H1 (cell line): ENCODE data around the gene FAM50A. TPM values are rescaled to one million over a fixed set of nuclear protein-coding genes. Genes with fewer than 3 reads are reported as not detected.

Source experiments
- CTCF ChIA-PET: fragments of 300-600 bp; sonication (Branson Sonifier 250); formaldehyde crosslinking; loops from one replicate; lab custom pipeline; 2021; ENCODE audit not compliant: partially characterized antibody; lab: Charles Lee
- POLR2A ChIA-PET: fragments of 300-600 bp; sonication (Branson Sonifier 250); formaldehyde crosslinking; loops from one replicate; lab custom pipeline; 2021; ENCODE audit warnings: inconsistent platforms; ENCODE audit not compliant: partially characterized antibody; lab: Charles Lee
- DNase-seq, 2 experiments: peaks; one replicate each; pipeline versions ENCODE4 v3.0.0 to v3.0.0-alpha.2; 2010 to 2022; ENCODE audit warnings: low spot score in 2 of 2, low read depth in 1 of 2, mixed read lengths in 1 of 2
- FAIRE-seq: peaks from 2 replicates; lab custom pipeline; 2011; peaks lifted over from hg19 to GRCh38; lab: Jason Lieb, UNC
- H2AFZ ChIP-seq: 2 replicates; pipeline ENCODE4 v1.8.1; 2012; ENCODE audit warnings: low read length, inconsistent platforms
- H2AK5ac ChIP-seq: 2 replicates; pipeline ENCODE4 v1.6.1; 2013; ENCODE audit warnings: low read depth, low read length
- H2BK120ac ChIP-seq: replicated peaks from 2 replicates; pipeline ENCODE3; 2013; ENCODE audit warnings: low read depth, low read length, inconsistent platforms
- H2BK12ac ChIP-seq: 2 replicates; pipeline ENCODE4 v1.6.1; 2013; ENCODE audit warnings: low read depth, low read length
- H2BK15ac ChIP-seq: 2 replicates; pipeline ENCODE4 v1.6.1; 2013; ENCODE audit warnings: low read length
- H2BK20ac ChIP-seq: 2 replicates; pipeline ENCODE4 v1.6.1; 2013; ENCODE audit warnings: low read length
- H2BK5ac ChIP-seq: 2 replicates; pipeline ENCODE4 v1.6.1; 2013; ENCODE audit warnings: low read depth, low read length
- H3K14ac ChIP-seq: 2 replicates; pipeline ENCODE4 v1.6.1; 2013; ENCODE audit warnings: inconsistent platforms; ENCODE audit not compliant: insufficient read length
- H3K18ac ChIP-seq: 2 replicates; pipeline ENCODE4 v1.6.1; 2013; ENCODE audit warnings: low read length; ENCODE audit errors: extremely low read depth
- H3K23ac ChIP-seq: 2 replicates; pipeline ENCODE4 v1.6.1; 2013; ENCODE audit warnings: inconsistent platforms; ENCODE audit not compliant: insufficient read length
- H3K23me2 ChIP-seq: 2 replicates; pipeline ENCODE4 v1.6.1; 2013; ENCODE audit warnings: low read depth, low read length
- H3K27ac ChIP-seq: 2 replicates; pipeline ENCODE4 v1.6.1; 2011; ENCODE audit warnings: low read depth, low read length, inconsistent platforms
- H3K27me3 ChIP-seq, 4 experiments: replicated peaks in 1 of 4; 1 replicate in 1 of 4; 2 replicates in 3 of 4; pipeline versions ENCODE4 v1.6.1 to v1.8.1; 2011 to 2013; ENCODE audit warnings: low read length in 3 of 4, mild to moderate bottlenecking in 3 of 4, inconsistent platforms in 2 of 4, mixed read lengths in 2 of 4, moderate library complexity in 1 of 4; ENCODE audit not compliant: control insufficient read depth in 3 of 4, insufficient read depth in 3 of 4; ENCODE audit errors: extremely low read depth in 1 of 4
- H3K36me3 ChIP-seq, 4 experiments: 2 replicates each; pipeline versions ENCODE4 v1.6.1 to v1.8.1; 2011 to 2013; ENCODE audit warnings: mild to moderate bottlenecking in 4 of 4, low read length in 3 of 4, moderate library complexity in 2 of 4, control low read depth in 1 of 4, inconsistent platforms in 1 of 4; ENCODE audit not compliant: insufficient read depth in 4 of 4, control insufficient read depth in 2 of 4
- H3K4ac ChIP-seq: replicated peaks from 2 replicates; pipeline ENCODE3; 2013; ENCODE audit warnings: low read length, low read depth, mixed read lengths, inconsistent platforms; ENCODE audit not compliant: insufficient read length
- H3K4me1 ChIP-seq, 4 experiments: replicated peaks in 1 of 4; 1 replicate in 1 of 4; 2 replicates in 3 of 4; pipeline versions ENCODE4 v1.6.1 to v1.8.1; 2011 to 2013; ENCODE audit warnings: low read length in 3 of 4, inconsistent platforms in 2 of 4, mixed read lengths in 1 of 4; ENCODE audit not compliant: insufficient read depth in 4 of 4, control insufficient read depth in 3 of 4
- H3K4me2 ChIP-seq, 2 experiments: 2 replicates each; pipeline versions ENCODE4 v1.6.1 to v1.8.1; 2011 to 2013; ENCODE audit warnings: low read depth in 2 of 2, low read length in 2 of 2, control low read depth in 1 of 2, inconsistent platforms in 1 of 2, mild to moderate bottlenecking in 1 of 2; ENCODE audit not compliant: insufficient read depth in 1 of 2
- H3K4me3 ChIP-seq, 4 experiments: fragments of 200-600, 300-600 bp in 1 of 4; sonication (generic), shearing (Covaris generic), sonication (Bioruptor Twin) in 1 of 4; 2 replicates each; pipeline versions ENCODE4 v1.5.1 to v1.8.1; 2011 to 2016; ENCODE audit warnings: low read length in 4 of 4, low read depth in 3 of 4, control low read depth in 2 of 4, inconsistent platforms in 2 of 4, mild to moderate bottlenecking in 2 of 4, mixed read lengths in 1 of 4, moderate library complexity in 1 of 4; ENCODE audit not compliant: insufficient read depth in 2 of 4; ENCODE audit errors: extremely low read depth in 1 of 4
- H3K56ac ChIP-seq: replicated peaks from 2 replicates; pipeline ENCODE3; 2013; ENCODE audit warnings: low read depth, mild to moderate bottlenecking, mixed read lengths, low read length, inconsistent platforms; ENCODE audit not compliant: insufficient read length
- H3K79me1 ChIP-seq: 2 replicates; pipeline ENCODE4 v1.6.1; 2013; ENCODE audit warnings: low read depth, low read length, control low read depth
- H3K79me2 ChIP-seq, 2 experiments: 2 replicates each; pipeline versions ENCODE4 v1.6.1 to v1.8.1; 2012 to 2013; ENCODE audit warnings: low read length in 2 of 2, mild to moderate bottlenecking in 2 of 2, inconsistent platforms in 1 of 2; ENCODE audit not compliant: insufficient read depth in 2 of 2, control insufficient read depth in 1 of 2
- H3K9ac ChIP-seq, 4 experiments: replicated peaks in 1 of 4; 1 replicate in 1 of 4; 2 replicates in 3 of 4; pipeline versions ENCODE4 v1.6.1 to v1.8.1; 2011 to 2013; ENCODE audit warnings: low read depth in 3 of 4, low read length in 3 of 4, control low read depth in 2 of 4, mild to moderate bottlenecking in 2 of 4, moderate library complexity in 2 of 4, inconsistent platforms in 1 of 4; ENCODE audit errors: extremely low read depth in 1 of 4
- H3K9me3 ChIP-seq, 2 experiments: 2 replicates each; pipeline versions ENCODE4 v1.6.1 to v1.8.1; 2012 to 2013; ENCODE audit warnings: mild to moderate bottlenecking in 2 of 2, moderate library complexity in 2 of 2, control low read depth in 1 of 2, inconsistent platforms in 1 of 2, low read depth in 1 of 2, low read length in 1 of 2, mixed read lengths in 1 of 2; ENCODE audit not compliant: insufficient read depth in 2 of 2
- H4K20me1 ChIP-seq, 2 experiments: replicated peaks in 1 of 2; 2 replicates each; pipeline versions ENCODE3 to v1.8.1; 2011 to 2013; ENCODE audit warnings: inconsistent platforms in 2 of 2, low read length in 2 of 2, mild to moderate bottlenecking in 1 of 2; ENCODE audit not compliant: insufficient read depth in 2 of 2, control insufficient read depth in 1 of 2
- H4K5ac ChIP-seq: 2 replicates; pipeline ENCODE4 v1.6.1; 2013; ENCODE audit warnings: low read length, low read depth, mixed read lengths, inconsistent platforms; ENCODE audit not compliant: insufficient read length
- H4K8ac ChIP-seq: 2 replicates; pipeline ENCODE4 v1.8.0; 2013; ENCODE audit warnings: mild to moderate bottlenecking, moderate library complexity, low read length, inconsistent platforms; ENCODE audit not compliant: insufficient read depth; ENCODE audit errors: extremely low read depth
- H4K91ac ChIP-seq: replicated peaks from 2 replicates; pipeline ENCODE3; 2013; ENCODE audit warnings: low read length, mixed read lengths, inconsistent platforms; ENCODE audit not compliant: insufficient read length
- BCL11A ChIP-seq, 2 experiments: IDR thresholded peaks; one replicate each; pipeline ENCODE4 v1.6.1; 2011; ENCODE audit warnings: low read depth in 2 of 2, low read length in 2 of 2, mild to moderate bottlenecking in 2 of 2
- SIN3A ChIP-seq, 2 experiments: IDR thresholded peaks in 1 of 2; conservative IDR thresholded peaks in 1 of 2; 2 replicates each; pipeline ENCODE4 v1.6.1; 2011 to 2012; ENCODE audit warnings: low read length in 2 of 2, improper control_type of control experiment in 1 of 2, low read depth in 1 of 2, mild to moderate bottlenecking in 1 of 2
- SP4 ChIP-seq: IDR thresholded peaks from 2 replicates; pipeline ENCODE4 v1.6.1; 2012; ENCODE audit warnings: low read length, inconsistent platforms
- WGBS, 2 experiments: shearing (Covaris generic) in 1 of 2; methylation state at CpG; one replicate each; pipeline versions ENCODE4 v1.1.6 to v1.1.7; 2013 to 2015; ENCODE audit warnings: low lambda C conversion rate in 2 of 2, mixed read lengths in 2 of 2, inconsistent platforms in 1 of 2, low coverage in 1 of 2, missing lambda C conversion rate in 1 of 2; ENCODE audit not compliant: insufficient replicate concordance in 2 of 2, insufficient coverage in 1 of 2, insufficient read length in 1 of 2; ENCODE audit errors: extremely low coverage in 1 of 2, missing lambda C conversion rate in 1 of 2; 5-methylcytosine and 5-hydroxymethylcytosine counted together
- polyA plus RNA-seq, 7 experiments: library from polyadenylated mRNA; depleted of rRNA in 3 of 7; stranded (reverse) in 5 of 7; unstranded in 2 of 7; fragments of >200 nt in 5 of 7; fragments of 200-250 nt in 2 of 7; gene quantifications; 1 replicate in 5 of 7; 2 replicates in 1 of 7; 4 replicates in 1 of 7; pipeline versions ENCODE4 v1.2.1 to v1.2.3, GENCODE V29; 2011 to 2013; ENCODE audit warnings: missing spikeins in 2 of 7, mixed read lengths in 2 of 7
- total RNA-seq: library from RNA; stranded (reverse); fragmentation: NEBNext Ultra II Directional; extraction: Animal tissue kit (Norgen Biotek cat#: 25700); gene quantifications from 2 replicates; pipeline ENCODE4 v1.2.1, GENCODE V29; 2021
- TF ChIP-seq, protein P1 (sequence below): IDR thresholded peaks from 2 replicates; pipeline ENCODE4 v1.6.1; 2012; ENCODE audit warnings: inconsistent platforms

Gene FAM50A
- total and polyA plus RNA-seq, 2 of the 8 experiments (the other 6 are each of a cell fraction or from before 2014, with no cell fraction given): 30.7 to 48.7 TPM

GRCh38 chrX:154445776-154446175, 1.8 kb downstream of the FAM50A start:
- no peak overlapping the region for H3K27ac ChIP-seq
- no peak overlapping the region for H3K23ac ChIP-seq
- peaks cover 0 to 26% (median 12%) of the 10 kb centered on the region in 4 experiments; a peak in 5 of 8 replicates for H3K36me3 ChIP-seq
- FAIRE-seq: no peak
- no peak overlapping the region for H2BK15ac ChIP-seq
- H2AFZ ChIP-seq: no peak overlapping the region
- peaks cover 3% of the 10 kb centered on the region; the same call in 1 of the 2 replicates for H3K23me2 ChIP-seq
- WGBS, 2 experiments: 98% methylated on average over 11 of the region's 16 CpGs; no CpG with 5 or more reads in 1 of the 2 experiments
- DNase-seq: no peak
- no peak overlapping the region for H4K5ac ChIP-seq
- H3K4ac ChIP-seq: no peak overlapping the region
- H4K20me1 ChIP-seq: peaks cover 0 to 2% of the 10 kb centered on the region in 2 experiments
- peaks cover 0 to 4% (median 0%) of the 10 kb centered on the region in 4 experiments; a peak in 1 of 7 replicates for H3K4me1 ChIP-seq
- no peak overlapping the region for H4K91ac ChIP-seq
- no peak overlapping the region for H3K56ac ChIP-seq
- H3K9ac ChIP-seq: no peak overlapping the region
- no peak overlapping the region for H2BK120ac ChIP-seq
- H2BK5ac ChIP-seq: no peak overlapping the region
- POLR2A ChIA-PET: interaction anchor here (1.0 to 1.7 kb wide), 4 partner anchors 15 to 76 kb away, joined by 3 to 4 read pairs (median 4); partner anchors contain the start of gene RPL10
- no peak overlapping the region for H2BK20ac ChIP-seq
- no peak overlapping the region for H3K18ac ChIP-seq
- H3K79me2 ChIP-seq: no peaks in the 10 kb centered on the region; a peak in 1 of 4 replicates
- H3K4me2 ChIP-seq: no peak overlapping the region
- CTCF ChIA-PET: interaction anchor here (0.6 to 1.6 kb wide), 6 partner anchors 20 to 266 kb away, joined by 3 read pairs; partner anchors contain the start of gene SLC10A3
- H2BK12ac ChIP-seq: no peak overlapping the region
- H3K4me3 ChIP-seq: no peak overlapping the region
- no peak overlapping the region for H3K14ac ChIP-seq
- H3K27me3 ChIP-seq: no peaks in the 10 kb centered on the region
- no peak overlapping the region for H2AK5ac ChIP-seq
- no peak overlapping the region for H4K8ac ChIP-seq
- no peaks in the 10 kb centered on the region for H3K9me3 ChIP-seq
- no peaks in the 10 kb centered on the region; the same call in 1 of the 2 replicates for H3K79me1 ChIP-seq
- TF ChIP-seq, protein P1, sequence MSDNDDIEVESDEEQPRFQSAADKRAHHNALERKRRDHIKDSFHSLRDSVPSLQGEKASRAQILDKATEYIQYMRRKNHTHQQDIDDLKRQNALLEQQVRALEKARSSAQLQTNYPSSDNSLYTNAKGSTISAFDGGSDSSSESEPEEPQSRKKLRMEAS: no peak
- TF ChIP-seq BCL11A (IDR thresholded peaks at IDR 0.05; ENCODE audit: low read depth in 2 of 2, low read length in 2 of 2) (no peak), SP4 (no peak), SIN3A (conservative IDR thresholded peaks at IDR 0.05 in 1 of 2, IDR thresholded peaks at IDR 0.05 in 1 of 2; ENCODE audit: low read depth in 1 of 2, low read length in 2 of 2) (no peak)
